ENCODE data around the gene ACAA2.

DNA sequence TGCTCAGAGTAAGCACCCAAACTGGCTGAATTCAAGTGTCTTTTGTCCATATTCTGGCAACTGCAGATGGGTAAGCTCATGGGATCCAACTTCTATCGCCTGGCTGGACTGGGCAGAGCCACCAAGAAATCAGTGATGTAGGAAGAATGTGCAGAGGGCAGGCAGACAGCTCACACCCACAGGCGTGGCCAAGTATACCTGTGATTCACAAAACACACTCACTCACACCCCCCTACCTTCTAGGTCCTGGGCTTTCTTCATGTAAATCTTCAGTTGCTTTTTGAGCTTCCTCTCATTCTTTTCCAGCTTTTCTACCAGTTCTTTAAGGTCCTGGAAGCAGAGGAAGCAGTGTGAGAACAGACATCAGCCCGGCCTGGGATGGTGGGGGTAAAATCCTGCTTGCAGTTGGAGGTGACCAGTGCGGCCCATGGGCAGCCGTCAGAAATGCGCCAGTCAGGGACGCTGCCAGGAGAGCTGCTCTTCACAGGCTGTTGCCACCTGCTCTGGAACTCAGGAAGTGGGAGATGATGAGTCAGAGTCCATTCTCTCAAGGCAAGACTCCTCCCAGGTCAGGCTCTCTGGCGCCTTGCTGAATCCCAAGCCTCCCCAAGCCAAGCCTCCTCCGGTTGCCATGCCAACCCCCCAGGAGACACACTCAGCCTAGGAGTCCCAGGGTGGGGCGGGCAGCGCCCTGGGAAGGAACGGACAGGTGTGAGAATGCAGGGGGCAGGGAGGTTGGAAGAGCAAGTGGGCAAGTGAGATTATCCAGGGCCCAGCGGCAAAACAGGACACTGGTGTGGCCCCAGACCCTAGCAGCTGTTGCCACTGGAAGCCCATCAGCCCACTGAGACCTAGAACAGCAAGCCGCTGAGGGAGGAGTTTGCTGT, 36.2 kb upstream of the ACAA2 start:
- TF ChIP-seq, protein P1, sequence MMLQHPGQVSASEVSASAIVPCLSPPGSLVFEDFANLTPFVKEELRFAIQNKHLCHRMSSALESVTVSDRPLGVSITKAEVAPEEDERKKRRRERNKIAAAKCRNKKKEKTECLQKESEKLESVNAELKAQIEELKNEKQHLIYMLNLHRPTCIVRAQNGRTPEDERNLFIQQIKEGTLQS (CRISPR knock-in tag; conservative IDR thresholded peaks at IDR 0.05) = no peak
- TF ChIP-seq CBFB (CRISPR knock-in tag; IDR thresholded peaks at IDR 0.05; ENCODE audit: low read depth) (no peak), RELA (CRISPR knock-in tag; IDR thresholded peaks at IDR 0.05; ENCODE audit: borderline replicate concordance) (no peak), NFE2L1 (CRISPR knock-in tag; IDR thresholded peaks at IDR 0.05) (peak; percentile 62; the same call in 1 of the 2 replicates), ZNF138 (CRISPR knock-in tag; conservative IDR thresholded peaks at IDR 0.05) (no peak), SMAD3 (CRISPR knock-in tag; IDR thresholded peaks at IDR 0.05; ENCODE audit: borderline replicate concordance) (no peak), NR3C1 (CRISPR knock-in tag; conservative IDR thresholded peaks at IDR 0.05; ENCODE audit: low read depth) (no peak), ZNF317 (CRISPR knock-in tag; IDR thresholded peaks at IDR 0.05; ENCODE audit: borderline replicate concordance, low read depth) (no peak), ESRRA (CRISPR knock-in tag; IDR thresholded peaks at IDR 0.05; ENCODE audit: borderline replicate concordance) (no peak)
- TF ChIP-seq, protein P2, sequence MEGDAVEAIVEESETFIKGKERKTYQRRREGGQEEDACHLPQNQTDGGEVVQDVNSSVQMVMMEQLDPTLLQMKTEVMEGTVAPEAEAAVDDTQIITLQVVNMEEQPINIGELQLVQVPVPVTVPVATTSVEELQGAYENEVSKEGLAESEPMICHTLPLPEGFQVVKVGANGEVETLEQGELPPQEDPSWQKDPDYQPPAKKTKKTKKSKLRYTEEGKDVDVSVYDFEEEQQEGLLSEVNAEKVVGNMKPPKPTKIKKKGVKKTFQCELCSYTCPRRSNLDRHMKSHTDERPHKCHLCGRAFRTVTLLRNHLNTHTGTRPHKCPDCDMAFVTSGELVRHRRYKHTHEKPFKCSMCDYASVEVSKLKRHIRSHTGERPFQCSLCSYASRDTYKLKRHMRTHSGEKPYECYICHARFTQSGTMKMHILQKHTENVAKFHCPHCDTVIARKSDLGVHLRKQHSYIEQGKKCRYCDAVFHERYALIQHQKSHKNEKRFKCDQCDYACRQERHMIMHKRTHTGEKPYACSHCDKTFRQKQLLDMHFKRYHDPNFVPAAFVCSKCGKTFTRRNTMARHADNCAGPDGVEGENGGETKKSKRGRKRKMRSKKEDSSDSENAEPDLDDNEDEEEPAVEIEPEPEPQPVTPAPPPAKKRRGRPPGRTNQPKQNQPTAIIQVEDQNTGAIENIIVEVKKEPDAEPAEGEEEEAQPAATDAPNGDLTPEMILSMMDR (IDR thresholded peaks at IDR 0.05) = no peak
- TF ChIP-seq, protein P3, sequence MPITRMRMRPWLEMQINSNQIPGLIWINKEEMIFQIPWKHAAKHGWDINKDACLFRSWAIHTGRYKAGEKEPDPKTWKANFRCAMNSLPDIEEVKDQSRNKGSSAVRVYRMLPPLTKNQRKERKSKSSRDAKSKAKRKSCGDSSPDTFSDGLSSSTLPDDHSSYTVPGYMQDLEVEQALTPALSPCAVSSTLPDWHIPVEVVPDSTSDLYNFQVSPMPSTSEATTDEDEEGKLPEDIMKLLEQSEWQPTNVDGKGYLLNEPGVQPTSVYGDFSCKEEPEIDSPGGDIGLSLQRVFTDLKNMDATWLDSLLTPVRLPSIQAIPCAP (CRISPR knock-in tag; IDR thresholded peaks at IDR 0.05) = no peak

Measured in WTC11 (cell line).